ENCODE measurements around the gene SEC16A.

SEC16A gene

DNA sequence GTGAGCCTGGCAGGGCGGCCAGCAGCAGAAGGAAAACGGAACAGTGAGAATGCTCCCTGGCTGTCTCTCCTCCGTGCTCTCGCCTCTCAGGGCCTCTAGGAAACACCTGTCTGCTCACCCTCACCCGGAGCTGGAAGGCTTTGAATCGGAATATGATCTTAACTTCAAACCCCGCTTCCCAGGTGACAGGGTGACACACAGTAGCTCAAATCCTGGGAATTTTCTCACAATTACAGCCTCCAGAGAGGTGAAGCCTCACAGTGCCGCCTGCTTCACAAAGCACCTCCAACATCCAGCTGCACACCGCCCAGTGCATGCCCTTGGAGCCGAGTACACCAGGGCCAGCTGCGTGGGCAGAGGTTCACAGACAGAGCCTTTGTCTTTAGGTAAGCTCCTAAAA lies 12.5 kb downstream of the SEC16A start:
- no peak overlapping the region for H3K4me3 ChIP-seq (replicated peaks in 1 of 2; ENCODE audit: low read depth in 2 of 2, low read length in 2 of 2)
- no peak for DNase-seq (ENCODE audit: low read depth in 2 of 2)
- TF ChIP-seq, protein P1, sequence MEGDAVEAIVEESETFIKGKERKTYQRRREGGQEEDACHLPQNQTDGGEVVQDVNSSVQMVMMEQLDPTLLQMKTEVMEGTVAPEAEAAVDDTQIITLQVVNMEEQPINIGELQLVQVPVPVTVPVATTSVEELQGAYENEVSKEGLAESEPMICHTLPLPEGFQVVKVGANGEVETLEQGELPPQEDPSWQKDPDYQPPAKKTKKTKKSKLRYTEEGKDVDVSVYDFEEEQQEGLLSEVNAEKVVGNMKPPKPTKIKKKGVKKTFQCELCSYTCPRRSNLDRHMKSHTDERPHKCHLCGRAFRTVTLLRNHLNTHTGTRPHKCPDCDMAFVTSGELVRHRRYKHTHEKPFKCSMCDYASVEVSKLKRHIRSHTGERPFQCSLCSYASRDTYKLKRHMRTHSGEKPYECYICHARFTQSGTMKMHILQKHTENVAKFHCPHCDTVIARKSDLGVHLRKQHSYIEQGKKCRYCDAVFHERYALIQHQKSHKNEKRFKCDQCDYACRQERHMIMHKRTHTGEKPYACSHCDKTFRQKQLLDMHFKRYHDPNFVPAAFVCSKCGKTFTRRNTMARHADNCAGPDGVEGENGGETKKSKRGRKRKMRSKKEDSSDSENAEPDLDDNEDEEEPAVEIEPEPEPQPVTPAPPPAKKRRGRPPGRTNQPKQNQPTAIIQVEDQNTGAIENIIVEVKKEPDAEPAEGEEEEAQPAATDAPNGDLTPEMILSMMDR (IDR thresholded peaks at IDR 0.05; ENCODE audit: low read depth, low read length) = no peak

DNA sequence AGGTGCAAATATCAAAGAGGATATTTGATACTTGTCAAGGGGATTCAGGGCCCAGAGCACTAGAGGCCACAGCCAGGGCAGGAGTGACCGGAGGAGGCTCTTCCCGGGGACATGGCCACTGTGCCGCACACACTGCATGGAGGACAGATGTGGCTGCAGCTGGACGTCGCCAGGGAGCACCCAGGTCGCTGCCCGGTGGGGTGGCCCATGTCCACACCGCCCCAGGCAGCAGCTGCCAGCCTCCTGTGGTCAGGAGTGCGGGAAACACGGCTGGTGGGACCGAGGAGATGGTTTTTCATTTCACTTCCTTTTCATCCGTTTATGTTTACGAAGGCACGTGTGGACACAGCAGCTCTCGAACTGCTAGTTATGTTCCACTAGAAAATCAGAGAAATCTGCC lies 15.1 kb downstream of the SEC16A start:
- TF ChIP-seq, protein P1 (IDR thresholded peaks at IDR 0.05; ENCODE audit: low read depth, low read length) = no peak
- H3K4me3 ChIP-seq (replicated peaks in 1 of 2; ENCODE audit: low read depth in 2 of 2, low read length in 2 of 2) = no peak overlapping the region
- no peak for DNase-seq (ENCODE audit: low read depth in 2 of 2)

DNA sequence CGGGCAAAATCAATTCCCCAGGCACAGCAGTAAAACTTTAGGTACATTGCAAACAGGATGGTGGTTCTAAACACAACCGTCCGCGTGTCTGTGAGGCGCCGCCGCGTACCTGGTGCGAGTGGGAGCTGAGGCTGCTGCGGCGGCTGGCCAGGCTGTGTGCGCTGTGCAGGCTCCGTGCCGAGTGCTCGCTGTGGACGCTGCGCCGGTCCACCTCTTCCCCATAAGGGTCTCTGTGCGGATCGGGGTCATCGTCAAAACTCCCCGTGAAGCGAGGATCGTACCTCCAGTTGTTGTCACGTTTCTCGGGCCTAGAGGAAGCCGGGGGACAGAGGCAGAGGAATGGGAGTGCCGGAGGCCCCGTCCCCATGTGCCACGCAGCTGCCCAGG lies 16.7 kb downstream of the SEC16A start:
- no peak overlapping the region for H3K4me3 ChIP-seq (replicated peaks in 1 of 2; ENCODE audit: low read depth in 2 of 2, low read length in 2 of 2)
- no peak for DNase-seq (ENCODE audit: low read depth in 2 of 2)
- TF ChIP-seq, protein P1 (IDR thresholded peaks at IDR 0.05; ENCODE audit: low read depth, low read length) = no peak

DNA sequence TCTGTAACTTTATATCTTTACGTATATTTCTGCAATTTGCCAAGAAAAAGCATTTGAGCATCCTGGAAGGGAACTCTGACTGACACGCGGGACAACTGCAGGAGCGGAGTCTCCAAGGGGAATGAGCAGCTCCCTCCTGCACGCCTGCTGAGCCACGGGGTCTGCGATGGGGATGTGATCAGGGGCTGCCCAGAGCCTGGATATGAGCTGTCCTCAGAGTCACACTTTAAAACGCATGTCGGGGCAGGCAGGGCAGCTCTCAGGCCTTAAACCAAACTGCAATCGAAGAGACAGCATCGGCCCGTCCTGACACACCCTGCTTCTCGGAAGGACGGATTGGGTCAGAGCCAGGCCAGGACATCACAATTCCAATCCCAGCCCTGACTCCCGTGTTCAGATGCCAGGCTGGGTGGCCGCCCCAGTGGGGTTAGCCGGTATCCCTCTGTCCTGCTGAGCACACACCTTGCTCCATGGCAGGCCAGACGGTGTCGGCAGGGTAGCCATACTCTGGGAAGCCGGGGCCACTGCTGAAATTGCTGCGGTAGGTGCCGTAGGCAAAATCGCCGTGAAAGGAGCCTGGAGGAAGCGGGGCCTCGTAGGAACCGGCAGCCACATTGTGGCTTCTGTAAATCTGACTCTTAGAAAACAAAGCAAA lies 17.2 kb downstream of the SEC16A start:
- H3K4me3 ChIP-seq (replicated peaks in 1 of 2; ENCODE audit: low read depth in 2 of 2, low read length in 2 of 2) = no peak overlapping the region
- no peak for DNase-seq (ENCODE audit: low read depth in 2 of 2)
- TF ChIP-seq, protein P1 (IDR thresholded peaks at IDR 0.05; ENCODE audit: low read depth, low read length) = no peak

DNA sequence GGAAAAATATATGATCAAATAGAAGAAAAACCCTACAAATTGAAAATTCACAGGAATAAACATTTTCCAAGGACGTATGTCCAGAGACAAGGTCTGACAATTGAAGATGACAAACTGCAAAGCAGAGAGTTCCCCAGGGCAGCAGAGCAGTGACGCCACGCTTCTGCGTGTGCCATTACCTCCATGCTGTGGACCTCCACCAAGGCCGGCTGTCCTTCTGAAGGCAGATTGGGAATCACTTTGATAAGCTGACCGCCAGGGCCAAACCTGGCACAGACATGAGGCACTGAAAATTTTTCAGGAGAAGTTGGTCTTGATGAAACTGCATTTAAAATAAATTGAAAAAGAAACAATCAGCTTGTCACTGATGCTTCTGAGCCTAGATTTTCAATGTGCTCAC lies 18.6 kb downstream of the SEC16A start:
- H3K4me3 ChIP-seq (replicated peaks in 1 of 2; ENCODE audit: low read depth in 2 of 2, low read length in 2 of 2) = no peak overlapping the region
- no peak for DNase-seq (ENCODE audit: low read depth in 2 of 2)
- TF ChIP-seq, protein P1 (IDR thresholded peaks at IDR 0.05; ENCODE audit: low read depth, low read length) = no peak

DNA sequence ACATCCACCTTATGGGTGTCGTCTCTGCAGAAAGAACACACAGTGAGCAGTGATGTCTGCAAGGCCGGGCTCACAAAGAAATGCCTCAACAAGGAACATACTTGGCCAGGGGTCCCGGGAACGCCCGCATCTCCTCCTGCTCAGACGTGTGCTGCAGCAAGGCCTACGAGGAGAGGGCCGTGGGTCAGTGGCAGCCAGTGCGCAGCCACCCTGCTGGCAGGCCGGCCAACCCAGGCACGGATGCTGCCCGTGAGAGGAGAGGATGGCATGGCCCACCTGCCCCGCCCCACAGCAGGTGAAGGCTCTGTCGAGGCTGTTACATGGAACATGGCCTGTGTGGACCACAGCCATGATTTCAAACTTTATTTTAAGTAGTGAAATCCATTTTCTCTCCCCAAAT lies 19.3 kb downstream of the SEC16A start:
- no peak overlapping the region for H3K4me3 ChIP-seq (replicated peaks in 1 of 2; ENCODE audit: low read depth in 2 of 2, low read length in 2 of 2)
- TF ChIP-seq, protein P1 (IDR thresholded peaks at IDR 0.05; ENCODE audit: low read depth, low read length) = no peak
- DNase-seq (ENCODE audit: low read depth in 2 of 2) = no peak

DNA sequence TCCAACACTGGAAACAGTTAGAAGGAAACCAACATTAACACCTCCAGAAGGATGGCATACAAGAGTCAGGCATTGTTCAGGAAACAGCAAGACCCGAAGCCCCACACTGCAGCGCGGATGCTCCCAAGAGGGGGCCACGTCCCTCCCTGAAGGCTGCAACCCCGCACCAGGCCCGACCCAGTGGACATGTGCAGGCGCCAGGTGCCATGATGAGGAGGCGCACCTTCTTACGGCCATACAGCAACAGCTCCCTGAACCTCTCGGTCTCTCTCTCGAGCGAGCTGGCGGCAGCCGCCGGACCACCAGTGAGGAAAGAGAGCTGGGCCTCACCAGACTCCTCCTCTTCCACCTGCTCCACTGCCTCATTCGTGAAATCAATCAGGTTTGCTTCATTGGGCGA lies 20.2 kb downstream of the SEC16A start:
- TF ChIP-seq, protein P1 (IDR thresholded peaks at IDR 0.05; ENCODE audit: low read depth, low read length) = no peak
- no peak overlapping the region for H3K4me3 ChIP-seq (replicated peaks in 1 of 2; ENCODE audit: low read depth in 2 of 2, low read length in 2 of 2)
- DNase-seq (ENCODE audit: low read depth in 2 of 2) = no peak

Data from cardiac fibroblast (primary cell).